Mucosa of descending colon (tissue), 3 donors: ENCODE results near the gene PACC1. TPM values are rescaled to one million over a fixed set of nuclear protein-coding genes. Genes with fewer than 3 reads are reported as not detected.
"Not testable (repeated sequence)": the region's sequence is repeated elsewhere in the genome, so short reads cannot be mapped to it uniquely, and the experiment has no call there.

ENCODE experiments used
- ATAC-seq: fragments of 200-7000 bp; cut with Tn5 transposase; one replicate; pipeline ENCODE4 v1.9.1; 2020; ENCODE audit warnings: mild to moderate bottlenecking, moderate library complexity
- DNase-seq, 3 donors: peaks; one replicate each; pipeline ENCODE4 v3.0.0-alpha.2; 2020
- H3K36me3 ChIP-seq: fragments of 200-600 bp; one replicate; pipeline ENCODE4 v1.8.0; 2021; ENCODE audit warnings: low read depth, mild to moderate bottlenecking
- H3K4me1 ChIP-seq: fragments of 200-600 bp; one replicate; pipeline ENCODE4 v1.8.0; 2021; ENCODE audit warnings: low read depth, mild to moderate bottlenecking
- H3K4me3 ChIP-seq: fragments of 200-600 bp; one replicate; pipeline ENCODE4 v1.8.0; 2021; ENCODE audit warnings: mild to moderate bottlenecking
- H3K9me3 ChIP-seq: fragments of 200-600 bp; one replicate; pipeline ENCODE4 v1.8.0; 2021; ENCODE audit warnings: mild to moderate bottlenecking
- intact Hi-C, 2 donors: fragments of 100-400 bp; cut with DNase I in 1 of 2; cut with micrococcal nuclease in 1 of 2; formaldehyde crosslinking; loops; one replicate each; pipeline versions ENCODE4 v1.11.0 to v1.11.1; 2022; cut with DNase I, micrococcal nuclease
- total RNA-seq, 3 donors: library from RNA; stranded (reverse); fragmentation: NEBNext Ultra II Directional in 2 of 3; extraction: Animal tissue kit (Norgen Biotek cat#: 25700) in 2 of 3; gene quantifications; one replicate each; pipeline versions ENCODE4 v1.2.1 to v1.2.4, GENCODE V29; 2021 to 2023
- TF ChIP-seq, protein P1 (sequence below): fragments of 200-600 bp; IDR thresholded peaks from one replicate; pipeline ENCODE4 v1.8.0; 2022; ENCODE audit warnings: antibody characterized with exemption, mild to moderate bottlenecking
- donor health status: DM: no; HTN: no; CAD: no; lungs with moderate emphysema.
- donor health status: DM: no; HTN: no; CAD: no.
- donor health status: DM: no; HTN: yes; CAD: no.

Gene PACC1
- total RNA-seq, 3 donors from 2014 or later = 2.5 to 4.4 (median 3.4) TPM

DNA sequence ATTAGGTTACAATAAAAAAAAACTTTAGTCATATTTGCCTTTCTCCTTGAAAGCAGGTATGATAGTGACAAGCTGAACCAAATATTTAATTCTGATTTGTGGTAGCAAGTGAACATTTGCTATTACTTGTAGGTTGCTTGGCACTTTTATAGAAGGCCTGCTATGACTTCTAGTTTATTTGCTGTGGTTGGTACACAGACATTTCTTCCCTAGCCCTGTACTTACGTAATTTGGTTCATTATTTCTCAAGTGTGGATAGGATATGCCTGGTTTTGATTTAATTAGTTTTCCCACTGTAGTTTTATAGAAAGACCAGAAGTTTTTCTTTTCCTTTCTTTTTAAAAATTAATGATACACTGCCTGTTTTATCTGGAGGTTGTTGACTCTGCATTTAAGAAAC, 73.6 kb downstream of the PACC1 start:
- Histone ChIP-seq H3K36me3 (no peaks in the 10 kb centered on the region), H3K4me3 (no peak overlapping the region), H3K4me1 (no peaks in the 10 kb centered on the region), H3K9me3 (no peaks in the 10 kb centered on the region)
- intact Hi-C loops = no loop called here
- DNase-seq (no peak), ATAC-seq (no peak)
- TF ChIP-seq, protein P1, sequence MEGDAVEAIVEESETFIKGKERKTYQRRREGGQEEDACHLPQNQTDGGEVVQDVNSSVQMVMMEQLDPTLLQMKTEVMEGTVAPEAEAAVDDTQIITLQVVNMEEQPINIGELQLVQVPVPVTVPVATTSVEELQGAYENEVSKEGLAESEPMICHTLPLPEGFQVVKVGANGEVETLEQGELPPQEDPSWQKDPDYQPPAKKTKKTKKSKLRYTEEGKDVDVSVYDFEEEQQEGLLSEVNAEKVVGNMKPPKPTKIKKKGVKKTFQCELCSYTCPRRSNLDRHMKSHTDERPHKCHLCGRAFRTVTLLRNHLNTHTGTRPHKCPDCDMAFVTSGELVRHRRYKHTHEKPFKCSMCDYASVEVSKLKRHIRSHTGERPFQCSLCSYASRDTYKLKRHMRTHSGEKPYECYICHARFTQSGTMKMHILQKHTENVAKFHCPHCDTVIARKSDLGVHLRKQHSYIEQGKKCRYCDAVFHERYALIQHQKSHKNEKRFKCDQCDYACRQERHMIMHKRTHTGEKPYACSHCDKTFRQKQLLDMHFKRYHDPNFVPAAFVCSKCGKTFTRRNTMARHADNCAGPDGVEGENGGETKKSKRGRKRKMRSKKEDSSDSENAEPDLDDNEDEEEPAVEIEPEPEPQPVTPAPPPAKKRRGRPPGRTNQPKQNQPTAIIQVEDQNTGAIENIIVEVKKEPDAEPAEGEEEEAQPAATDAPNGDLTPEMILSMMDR = no peak

DNA sequence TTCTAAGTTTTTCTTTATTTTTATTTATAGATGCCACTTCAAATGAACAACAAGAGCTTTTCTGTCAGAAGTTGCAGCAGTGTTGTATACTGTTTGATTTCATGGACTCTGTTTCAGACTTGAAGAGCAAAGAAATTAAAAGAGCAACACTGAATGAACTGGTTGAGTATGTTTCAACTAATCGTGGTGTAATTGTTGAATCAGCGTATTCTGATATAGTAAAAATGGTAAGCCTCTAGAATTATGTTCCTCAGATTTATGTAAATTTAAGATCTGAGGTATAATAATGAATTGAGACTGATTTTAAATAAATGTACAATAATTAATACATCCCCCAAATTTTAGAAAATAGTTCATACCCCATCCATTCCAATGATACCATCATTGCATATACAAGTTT, 85.6 kb downstream of the PACC1 start:
- intact Hi-C loops = no loop called here
- no peaks in the 10 kb centered on the region for H3K9me3 ChIP-seq
- peaks cover 4% of the 10 kb centered on the region for H3K4me1 ChIP-seq
- no peak overlapping the region for H3K4me3 ChIP-seq
- DNase-seq (no peak), ATAC-seq (no peak)
- TF ChIP-seq, protein P1 = no peak
- no peaks in the 10 kb centered on the region for H3K36me3 ChIP-seq

- no peaks in the 10 kb centered on the region for H3K36me3 ChIP-seq
- H3K4me1 ChIP-seq = peaks cover 4% of the 10 kb centered on the region
- DNase-seq (no peak), ATAC-seq (no peak)
- H3K4me3 ChIP-seq = no peak overlapping the region
- intact Hi-C loops = no loop called here
- H3K9me3 ChIP-seq = no peaks in the 10 kb centered on the region
- TF ChIP-seq, protein P1 = no peak
Measured at GRCh38 chr1:212328248-212328647, 86.4 kb downstream of the PACC1 start.

- intact Hi-C loops = no loop called here
- Histone ChIP-seq H3K4me1 (peaks cover 4% of the 10 kb centered on the region), H3K36me3 (no peaks in the 10 kb centered on the region), H3K4me3 (no peak overlapping the region), H3K9me3 (no peaks in the 10 kb centered on the region)
- DNase-seq (no peak), ATAC-seq (no peak)
- TF ChIP-seq, protein P1 = no peak
Measured at GRCh38 chr1:212326541-212326940, 88.1 kb downstream of the PACC1 start.

DNA sequence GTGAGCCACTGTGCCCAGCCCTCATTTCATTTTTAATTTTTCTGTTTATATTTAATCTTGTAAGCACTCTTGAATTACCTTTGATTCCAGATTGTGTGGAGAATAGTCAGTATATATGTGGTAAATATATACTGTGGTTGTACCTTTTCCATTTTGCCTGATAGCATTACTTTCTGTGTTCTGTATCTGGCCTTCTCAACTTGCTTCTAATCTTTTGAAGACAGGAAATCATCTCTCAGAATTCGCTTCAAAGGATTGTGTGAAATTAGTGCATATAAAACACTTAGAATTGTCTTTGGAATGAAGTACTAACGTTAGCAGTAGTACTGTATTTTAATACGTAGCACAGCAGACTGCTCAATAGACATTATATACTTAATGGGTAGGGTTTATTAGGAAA, 91.6 kb downstream of the PACC1 start:
- ATAC-seq (no peak), DNase-seq (no peak)
- H3K4me3 ChIP-seq = no peak overlapping the region
- H3K4me1 ChIP-seq = peaks cover 4% of the 10 kb centered on the region
- no peaks in the 10 kb centered on the region for H3K9me3 ChIP-seq
- intact Hi-C loops = no loop called here
- TF ChIP-seq, protein P1 = no peak
- no peaks in the 10 kb centered on the region for H3K36me3 ChIP-seq

DNA sequence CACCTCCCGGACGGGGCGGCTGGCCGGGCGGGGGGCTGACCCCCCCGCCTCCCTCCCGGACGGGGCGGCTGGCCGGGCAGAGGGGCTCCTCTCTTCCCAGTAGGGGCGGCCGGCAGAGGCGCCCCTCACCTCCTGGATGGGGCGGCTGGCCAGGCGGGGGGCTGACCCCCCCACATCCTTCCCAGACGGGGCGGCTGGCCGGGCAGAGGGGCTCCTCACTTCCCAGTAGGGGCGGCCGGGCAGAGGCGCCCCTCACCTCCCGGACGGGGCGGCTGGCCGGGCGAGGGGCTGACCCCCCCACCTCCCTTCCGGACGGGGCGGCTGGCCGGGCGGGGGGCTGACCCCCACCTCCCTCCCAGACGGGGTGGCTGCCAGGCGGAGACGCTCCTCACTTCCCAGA, 93.7 kb downstream of the PACC1 start:
- H3K4me1 ChIP-seq, H3K9me3 ChIP-seq, intact Hi-C loops, H3K36me3 ChIP-seq, DNase-seq, ATAC-seq, H3K4me3 ChIP-seq: not testable (repeated sequence)
